ENCODE results near the gene SRSF11. TPM values are rescaled to one million over a fixed set of nuclear protein-coding genes. Genes with fewer than 3 reads are reported as not detected.
"Not testable (repeated sequence)": the region's sequence is repeated elsewhere in the genome, so short reads cannot be mapped to it uniquely, and the experiment has no call there.

SRSF11 gene
- total and polyA plus RNA-seq, 10 donors = 119 to 268 (median 184) TPM

DNA sequence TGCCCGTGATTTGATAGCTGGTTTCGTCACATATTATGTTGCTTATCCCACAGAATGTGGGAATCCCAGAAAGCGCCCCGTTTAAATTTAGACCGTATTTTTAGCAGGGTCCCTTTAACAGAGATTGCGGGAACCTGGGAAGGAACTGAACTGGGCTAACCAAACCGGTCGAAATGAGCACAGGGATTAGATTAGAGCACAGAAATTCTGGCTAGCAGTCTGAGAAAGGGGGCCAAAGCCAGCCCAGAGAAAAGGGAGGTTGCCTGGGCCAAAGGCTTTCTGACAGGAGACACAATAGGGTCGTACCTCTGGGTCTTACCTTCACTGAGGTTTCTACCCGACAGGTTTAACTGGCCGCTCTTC is 16.1 kb upstream of the SRSF11 start:
- WGBS, 5 donors = 0 to 2% (median 0%) methylated on average over 9 to 11 of the region's 11 CpGs
- Histone ChIP-seq H3K27me3 (replicated peaks in 1 of 7) (no peaks in the 10 kb centered on the region), H3K27ac (peak overlapping the region; percentile 78 to 94 (median 89)), H3K4me3 (peak overlapping the region; percentile 47 to 84 (median 72)), H3K36me3 (peaks cover 0 to 21% (median 0%) of the 10 kb centered on the region in 6 donors), H3K4me1 (peaks cover 31 to 85% (median 67%) of the 10 kb centered on the region in 6 donors), H3K9me3 (no peaks in the 10 kb centered on the region)
- no peak for TF ChIP-seq POLR2AphosphoS5 (IDR thresholded peaks at IDR 0.05)
- TF ChIP-seq, protein P1, sequence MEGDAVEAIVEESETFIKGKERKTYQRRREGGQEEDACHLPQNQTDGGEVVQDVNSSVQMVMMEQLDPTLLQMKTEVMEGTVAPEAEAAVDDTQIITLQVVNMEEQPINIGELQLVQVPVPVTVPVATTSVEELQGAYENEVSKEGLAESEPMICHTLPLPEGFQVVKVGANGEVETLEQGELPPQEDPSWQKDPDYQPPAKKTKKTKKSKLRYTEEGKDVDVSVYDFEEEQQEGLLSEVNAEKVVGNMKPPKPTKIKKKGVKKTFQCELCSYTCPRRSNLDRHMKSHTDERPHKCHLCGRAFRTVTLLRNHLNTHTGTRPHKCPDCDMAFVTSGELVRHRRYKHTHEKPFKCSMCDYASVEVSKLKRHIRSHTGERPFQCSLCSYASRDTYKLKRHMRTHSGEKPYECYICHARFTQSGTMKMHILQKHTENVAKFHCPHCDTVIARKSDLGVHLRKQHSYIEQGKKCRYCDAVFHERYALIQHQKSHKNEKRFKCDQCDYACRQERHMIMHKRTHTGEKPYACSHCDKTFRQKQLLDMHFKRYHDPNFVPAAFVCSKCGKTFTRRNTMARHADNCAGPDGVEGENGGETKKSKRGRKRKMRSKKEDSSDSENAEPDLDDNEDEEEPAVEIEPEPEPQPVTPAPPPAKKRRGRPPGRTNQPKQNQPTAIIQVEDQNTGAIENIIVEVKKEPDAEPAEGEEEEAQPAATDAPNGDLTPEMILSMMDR (IDR thresholded peaks at IDR 0.05 in 8 of 11, conservative IDR thresholded peaks at IDR 0.05 in 3 of 11) = no peak
- TF ChIP-seq POLR2A (IDR thresholded peaks at IDR 0.05) = no peak
- intact Hi-C loops (cut with DNase I; ENCODE audit: low total_unique reads) = no loop called here
- no peak for DNase-seq

DNA sequence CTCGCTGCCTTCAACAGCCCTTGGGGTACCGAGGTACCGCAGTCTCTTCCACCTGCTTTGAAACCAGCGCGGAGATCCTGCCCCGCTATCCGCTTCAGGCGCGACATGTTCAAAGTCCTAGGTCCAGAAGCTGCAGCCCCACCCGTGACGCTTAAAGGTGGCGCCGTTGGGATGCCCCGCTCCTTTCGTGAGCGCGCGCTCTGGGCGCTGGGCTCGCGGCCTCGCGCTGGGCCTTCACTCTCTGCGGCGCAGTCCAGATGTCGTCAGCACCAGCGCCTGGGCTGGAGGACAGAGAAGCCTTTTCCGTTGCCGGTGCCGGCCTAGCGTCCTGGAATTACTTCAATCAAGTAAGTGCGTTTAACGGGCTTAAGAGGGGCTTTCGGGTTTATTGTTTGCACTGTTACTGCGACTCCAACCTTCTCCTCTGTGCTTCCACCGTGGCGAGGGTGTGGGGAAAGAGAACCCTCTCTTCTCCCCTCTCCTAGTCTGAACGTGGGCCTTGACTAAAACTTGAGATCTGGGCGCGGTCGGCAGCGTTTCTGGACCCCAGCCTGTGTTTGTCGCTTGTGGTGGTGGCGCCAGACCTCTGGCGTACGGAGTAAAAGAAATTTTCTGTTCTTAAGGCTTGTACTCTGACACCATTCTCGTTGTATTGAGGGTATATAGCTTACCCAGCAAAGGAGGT is 15.6 kb upstream of the SRSF11 start, which contains the start of gene LRRC40:
Gene LRRC40, minus strand, starts transcription at position 146 of the 685 bp plus-strand sequence. Its CDS starts 39 bp downstream, at position 107.
- Histone ChIP-seq H3K4me3 (peak within 1 kb of the TSS; percentile 47 to 84 (median 72)), H3K9me3 (no peaks in the 10 kb centered on the region), H3K36me3 (peaks cover 0 to 25% (median 0%) of the 10 kb centered on the region in 6 donors), H3K27ac (peak within 1 kb of the TSS; percentile 78 to 94 (median 89)), H3K27me3 (replicated peaks in 1 of 7) (no peaks in the 10 kb centered on the region), H3K4me1 (peaks cover 31 to 90% (median 70%) of the 10 kb centered on the region in 6 donors)
- TF ChIP-seq POLR2A (IDR thresholded peaks at IDR 0.05) (peak; percentile 34 to 43 (median 43)), POLR2AphosphoS5 (IDR thresholded peaks at IDR 0.05) (peak; percentile 94 to 98 (median 95))
- TF ChIP-seq, protein P1 (IDR thresholded peaks at IDR 0.05 in 8 of 11, conservative IDR thresholded peaks at IDR 0.05 in 3 of 11) = peak in 2 of 11 experiments; percentile 24 to 26
- DNase-seq = peak; percentile 100
- intact Hi-C loops (cut with DNase I; ENCODE audit: low total_unique reads) = no loop called here
- 0 to 1% (median 0%) methylated on average over 35 to 47 of the region's 47 CpGs for WGBS, 5 donors

DNA sequence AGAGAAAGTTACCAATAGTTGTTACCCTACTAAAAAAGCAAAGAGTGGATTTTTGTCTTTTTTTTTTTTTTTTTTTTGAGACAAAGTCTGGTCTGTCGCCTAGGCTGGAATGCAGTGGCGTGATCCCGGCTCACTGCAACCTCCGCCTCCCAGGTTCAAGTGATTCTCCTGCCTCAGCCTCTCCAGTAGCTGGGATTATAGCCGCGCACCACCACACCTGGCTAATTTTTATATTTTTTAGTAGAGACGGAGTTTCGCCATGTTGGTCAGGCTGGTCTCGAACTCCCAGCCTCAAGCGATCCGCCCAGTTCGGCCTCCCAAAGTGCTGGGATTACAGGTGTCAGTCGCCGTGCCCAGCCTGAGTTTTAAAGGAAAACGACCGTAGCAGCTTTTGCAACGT is 14.3 kb upstream of the SRSF11 start:
- H3K27ac ChIP-seq = peak overlapping the region in 2 of 8 donors; percentile 88 to 89
- H3K27me3 ChIP-seq (replicated peaks in 1 of 7); DNase-seq; H3K9me3 ChIP-seq; intact Hi-C loops (cut with DNase I; ENCODE audit: low total_unique reads): not testable (repeated sequence)
- peaks cover 31 to 96% (median 76%) of the 10 kb centered on the region in 6 donors for H3K4me1 ChIP-seq
- H3K4me3 ChIP-seq = peak overlapping the region in 7 of 8 donors; percentile 63 to 84 (median 76)
- H3K36me3 ChIP-seq = peaks cover 0 to 25% (median 0%) of the 10 kb centered on the region in 6 donors
- WGBS, 5 donors = 84 to 91% (median 89%) methylated on average over 17 of the region's 17 CpGs

DNA sequence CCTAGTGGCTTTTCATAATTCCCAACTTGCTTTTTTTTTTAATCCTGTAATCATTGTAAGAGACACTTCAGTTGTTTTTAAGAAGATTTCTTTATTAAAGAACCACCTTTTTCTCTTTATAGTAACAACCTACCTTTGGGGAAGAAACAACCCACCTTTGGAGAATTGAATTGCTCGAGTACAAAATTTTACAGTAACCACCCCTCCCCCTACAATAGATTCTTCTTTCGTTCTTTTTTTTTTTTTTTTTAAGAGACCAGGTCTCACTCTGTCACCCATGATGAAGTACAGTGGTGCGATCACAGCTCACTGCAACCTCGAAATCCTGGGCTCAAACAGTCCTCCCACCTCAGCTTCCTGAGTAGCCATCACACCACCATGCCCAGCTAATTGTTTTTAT is 13.7 kb upstream of the SRSF11 start:
- DNase-seq = no peak
- Histone ChIP-seq H3K36me3 (peaks cover 0 to 31% (median 0%) of the 10 kb centered on the region in 6 donors), H3K4me1 (peaks cover 31 to 96% (median 74%) of the 10 kb centered on the region in 6 donors), H3K4me3 (peak overlapping the region in 2 of 8 donors; percentile 63 to 69), H3K27ac (no peak overlapping the region), H3K27me3 (replicated peaks in 1 of 7) (no peaks in the 10 kb centered on the region), H3K9me3 (no peaks in the 10 kb centered on the region)
- intact Hi-C loops (cut with DNase I; ENCODE audit: low total_unique reads) = no loop called here
- 84 to 89% (median 86%) methylated on average over 4 of the region's 4 CpGs for WGBS, 5 donors
- TF ChIP-seq POLR2AphosphoS5 (IDR thresholded peaks at IDR 0.05) = no peak
- TF ChIP-seq, protein P1 (IDR thresholded peaks at IDR 0.05 in 8 of 11, conservative IDR thresholded peaks at IDR 0.05 in 3 of 11) = no peak
- TF ChIP-seq POLR2A (IDR thresholded peaks at IDR 0.05) = no peak

Measured in spleen (tissue), 11 donors.